DMS153 treated with DMSO at 0.1 percent for 48 hours (cell line): ENCODE measurements around the gene C3AR1.

Source experiments
- DNase-seq: peaks from one replicate; lab custom pipeline; 2025; ENCODE audit not compliant: unreplicated experiment; lab: John Stamatoyannopoulos, UW

The C3AR1 gene

DNA sequence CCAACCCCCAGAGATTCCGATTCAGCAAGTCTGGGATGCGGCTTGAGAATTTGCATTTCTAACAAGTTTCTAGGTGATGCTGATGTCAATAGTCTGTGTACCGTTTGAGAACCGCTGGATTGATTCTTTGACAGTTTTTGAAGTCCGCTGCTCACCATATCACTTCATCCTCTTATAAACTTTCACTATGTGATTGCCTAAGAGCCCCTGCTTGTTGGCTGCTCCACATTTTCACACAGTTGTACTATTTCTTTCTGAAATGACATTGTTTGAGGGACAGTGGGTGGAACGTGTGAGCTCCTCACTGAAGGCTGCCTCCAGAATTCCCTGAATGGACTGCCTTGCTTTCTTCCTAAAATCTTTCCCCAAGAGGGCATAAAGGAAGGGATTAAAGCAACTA, 7.7 kb downstream of the C3AR1 start:
- DNase-seq: no peak

DNA sequence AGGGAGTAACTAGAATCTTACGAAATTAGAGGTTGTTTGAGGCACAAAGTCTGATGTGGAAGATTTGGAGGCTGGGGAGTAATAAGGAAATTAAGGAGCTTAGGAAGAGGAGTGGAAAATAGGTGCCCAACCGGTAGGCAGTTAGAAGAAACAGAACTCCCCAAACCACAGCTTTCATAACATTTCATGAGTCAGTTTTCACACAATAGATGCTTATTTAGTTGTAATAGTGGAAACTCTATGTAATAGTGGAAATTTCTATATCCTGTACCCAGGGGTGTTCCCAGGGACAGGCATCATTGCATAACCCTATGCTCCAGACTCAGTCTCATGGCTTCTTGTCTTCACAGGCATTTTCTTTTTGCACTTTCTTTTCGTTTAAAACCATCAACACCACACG, 8.3 kb downstream of the C3AR1 start:
- no peak for DNase-seq

DNA sequence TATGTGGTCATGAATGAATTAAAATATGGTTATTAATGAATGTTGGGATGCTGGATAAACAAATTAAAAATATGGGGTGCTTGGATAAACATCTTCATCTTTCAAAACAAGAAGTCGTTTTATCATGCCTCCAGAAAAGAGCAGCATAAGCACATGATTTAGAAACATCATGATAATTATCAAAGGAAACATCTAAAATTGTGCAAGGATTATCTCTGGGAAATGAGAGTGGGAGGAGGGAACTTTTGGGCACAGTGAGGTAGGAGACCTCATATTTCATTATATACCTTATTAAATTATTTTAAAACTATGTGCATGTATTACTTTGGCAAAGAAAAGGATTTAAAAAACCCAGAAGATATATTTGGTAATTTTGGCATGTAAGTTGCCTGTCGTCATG, 8.9 kb downstream of the C3AR1 start:
- no peak for DNase-seq

DNA sequence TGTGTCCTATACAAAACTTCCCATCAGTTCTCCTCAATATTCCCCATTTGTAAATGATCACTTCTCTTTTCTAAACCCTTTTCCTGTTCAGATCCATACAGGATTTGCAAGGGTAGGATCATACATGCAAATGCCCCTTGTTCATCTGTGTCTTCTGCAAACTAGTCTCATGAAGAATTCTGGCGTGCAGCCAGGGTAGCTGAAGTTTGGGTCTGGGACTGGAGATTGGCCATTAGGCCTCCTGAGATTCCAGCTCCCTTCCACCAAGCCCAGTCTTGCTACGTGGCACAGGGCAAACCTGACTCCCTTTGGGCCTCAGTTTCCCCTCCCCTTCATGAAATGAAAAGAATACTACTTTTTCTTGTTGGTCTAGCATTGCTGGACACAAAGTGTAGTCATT, 11.3 kb downstream of the C3AR1 start:
- no peak for DNase-seq

DNA sequence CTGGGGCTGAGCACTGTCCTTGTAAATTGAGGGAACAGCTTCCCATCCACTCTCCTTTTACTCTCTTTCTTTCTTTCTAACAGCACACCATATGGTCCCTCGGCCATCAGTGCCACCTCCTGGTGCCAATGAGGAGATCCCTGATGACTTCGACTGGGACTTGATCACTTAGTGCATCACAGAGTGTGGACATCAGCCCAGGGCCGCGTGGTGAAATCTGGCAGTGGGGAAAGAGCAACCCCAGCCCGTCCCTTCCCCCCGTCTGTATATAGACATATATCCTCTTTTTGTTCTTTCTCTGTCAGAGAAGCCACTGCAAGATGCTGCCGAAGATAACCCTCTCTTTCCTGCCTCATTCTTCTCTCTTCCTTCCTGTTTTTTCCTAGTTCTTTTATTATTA, 13.5 kb downstream of the C3AR1 start:
- no peak for DNase-seq

DNA sequence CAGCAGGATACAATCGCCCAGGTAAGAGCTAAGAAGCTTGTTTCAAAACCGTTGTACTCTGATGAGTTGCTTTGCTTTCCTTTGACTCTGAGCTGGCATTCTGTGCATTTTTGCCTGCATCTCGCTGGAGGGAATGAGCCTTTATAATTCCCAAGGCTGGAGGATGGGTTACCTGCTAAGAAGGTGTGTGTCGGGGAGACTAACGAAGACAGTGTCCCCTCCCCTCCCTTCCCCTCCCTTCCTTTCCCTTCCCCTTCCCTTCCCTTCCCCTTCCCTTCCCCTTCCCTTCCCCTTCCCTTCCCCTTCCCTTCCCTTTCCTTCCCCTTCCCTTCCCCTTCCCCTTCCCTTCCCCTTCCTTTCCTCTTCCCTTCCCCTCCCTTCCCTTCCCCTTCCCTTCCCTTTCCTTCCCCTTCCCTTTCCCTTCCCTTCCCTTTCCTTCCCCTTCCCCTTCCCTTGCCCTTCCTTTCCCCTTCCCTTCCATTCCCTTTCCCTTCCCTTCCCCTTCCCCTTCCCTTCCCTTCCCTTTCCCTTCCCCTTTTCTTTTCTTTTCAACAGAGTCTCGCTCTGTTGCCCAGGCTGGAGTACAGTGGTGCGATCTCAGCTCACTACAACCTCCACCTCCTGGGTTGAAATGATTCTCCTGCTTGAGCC, 15.4 kb downstream of the C3AR1 start:
- DNase-seq: no peak

DNA sequence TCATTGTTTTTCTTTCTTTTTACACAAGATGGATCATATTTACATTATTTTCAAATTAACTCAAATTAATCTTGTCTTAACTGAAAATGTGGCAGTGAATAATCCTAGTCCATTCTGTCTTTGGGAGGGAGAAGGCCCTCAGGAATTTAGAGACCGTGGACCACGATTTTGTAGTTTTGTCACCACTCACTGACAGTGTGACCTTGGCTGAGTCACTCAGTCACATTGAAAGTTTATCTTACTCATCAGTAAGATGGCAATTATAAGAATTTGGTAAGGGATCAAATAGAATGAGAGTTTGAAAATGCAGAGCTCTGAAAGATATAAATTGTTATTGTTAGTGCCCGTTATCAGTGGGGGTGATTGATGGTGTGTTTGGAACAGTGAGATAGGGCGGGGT, 17.3 kb downstream of the C3AR1 start:
- DNase-seq: no peak

DNA sequence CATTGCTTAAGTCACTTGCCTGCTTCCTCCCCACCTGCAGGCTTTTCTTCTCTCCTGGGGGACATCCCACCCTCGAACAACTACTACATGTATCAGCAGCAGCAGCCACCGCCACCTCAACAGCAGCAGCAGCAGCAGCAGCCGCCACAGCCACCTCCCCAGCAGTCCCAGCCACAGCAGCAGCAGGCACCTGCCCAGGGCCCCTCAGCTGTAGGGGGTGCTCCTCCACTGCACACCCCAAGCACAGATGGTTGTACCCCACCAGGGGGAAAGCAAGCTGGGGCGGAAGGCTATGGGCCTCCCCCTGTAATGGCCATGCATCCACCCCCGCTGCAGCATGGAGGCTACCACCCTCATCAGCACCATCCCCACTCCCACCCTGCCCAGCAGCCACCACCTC, 18.3 kb downstream of the C3AR1 start:
- no peak for DNase-seq

DNA sequence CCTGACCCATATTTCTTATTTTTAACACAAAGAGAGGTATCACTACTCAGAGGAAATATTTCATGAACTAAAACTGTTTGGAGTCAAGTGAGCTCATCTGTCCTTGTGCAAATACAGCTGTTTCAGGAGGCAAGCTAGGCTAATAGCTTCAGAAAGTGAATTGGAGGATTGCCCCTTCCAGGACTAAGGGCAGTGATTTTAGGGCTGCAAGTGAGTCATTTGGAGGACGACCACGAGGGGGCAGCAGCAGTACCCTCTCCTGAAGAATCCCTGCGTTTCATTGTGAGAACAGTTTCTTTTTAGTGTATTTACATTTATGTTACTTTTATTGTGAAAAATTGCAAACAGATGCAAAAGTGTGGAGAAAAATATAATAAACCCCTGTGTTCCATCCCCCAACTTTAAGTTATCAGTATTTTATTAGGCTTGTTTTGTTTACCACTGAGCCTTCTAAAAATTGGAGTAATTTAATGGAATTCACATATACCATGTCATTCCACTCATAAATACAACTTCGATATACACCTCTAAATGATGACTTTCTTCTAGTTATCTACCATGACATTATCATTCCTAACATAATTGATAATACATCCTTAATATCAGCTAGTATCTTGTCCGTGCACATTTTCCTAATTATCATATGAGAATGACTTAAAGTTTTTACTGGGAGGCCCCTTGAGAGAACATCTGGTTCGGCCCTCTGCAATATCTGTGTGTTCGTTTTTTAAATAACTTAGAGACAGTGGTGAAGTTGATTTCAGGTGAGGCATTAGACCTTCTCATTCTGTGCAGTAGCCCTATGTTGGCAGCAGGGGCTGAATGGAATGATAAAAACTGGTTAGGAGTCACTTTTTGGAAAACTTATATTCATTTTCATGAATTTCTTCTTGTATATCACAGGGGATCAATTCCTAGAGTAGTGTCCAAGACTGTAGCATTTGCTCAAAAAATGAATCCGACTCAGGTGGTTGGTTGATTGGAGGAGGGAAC, 19.9 kb downstream of the C3AR1 start:
- peak; percentile 20 for DNase-seq

DNA sequence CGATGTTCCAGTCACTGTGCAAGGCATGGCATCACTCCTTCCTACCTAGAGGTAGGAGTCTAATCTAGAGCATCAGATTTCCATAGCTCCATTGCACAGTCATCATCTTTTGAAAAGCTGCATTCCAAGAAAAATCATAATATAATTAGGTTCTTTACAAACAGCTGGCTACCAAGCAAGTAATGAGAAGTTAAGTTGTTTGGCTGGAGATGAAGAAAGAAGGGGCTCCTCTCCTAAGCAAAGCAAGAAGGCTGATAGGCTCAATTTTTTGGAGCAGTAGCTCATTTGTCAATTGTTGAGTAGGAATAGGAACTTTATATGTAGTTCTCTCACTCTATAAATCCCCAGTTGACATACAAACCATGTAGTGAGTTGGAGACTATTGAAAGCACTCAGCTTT, 25.4 kb downstream of the C3AR1 start:
- DNase-seq: no peak

DNA sequence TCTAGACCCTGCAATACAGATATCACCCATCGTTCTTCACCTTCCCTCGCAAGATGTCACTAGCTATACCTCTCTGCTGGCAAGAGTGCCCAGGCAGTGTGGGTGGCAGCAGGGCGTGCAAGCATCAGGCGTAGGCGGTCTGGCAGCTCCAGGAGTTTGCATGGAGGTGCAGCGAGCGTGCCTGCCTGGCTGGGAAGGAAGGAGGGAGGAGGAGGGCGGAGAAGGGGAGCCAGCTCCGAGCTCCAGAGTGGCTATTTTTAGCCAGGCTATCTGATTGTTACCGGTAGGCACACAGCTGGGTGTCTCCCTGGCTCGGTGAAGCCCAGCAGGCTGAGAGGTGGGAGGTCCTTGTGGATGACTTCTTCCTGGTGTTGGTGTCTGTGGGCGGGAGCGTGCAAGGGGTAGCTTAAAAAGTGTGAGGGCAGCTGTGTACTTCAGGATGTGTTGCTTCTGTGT, 27.5 kb downstream of the C3AR1 start:
- peak; percentile 82 for DNase-seq

DNA sequence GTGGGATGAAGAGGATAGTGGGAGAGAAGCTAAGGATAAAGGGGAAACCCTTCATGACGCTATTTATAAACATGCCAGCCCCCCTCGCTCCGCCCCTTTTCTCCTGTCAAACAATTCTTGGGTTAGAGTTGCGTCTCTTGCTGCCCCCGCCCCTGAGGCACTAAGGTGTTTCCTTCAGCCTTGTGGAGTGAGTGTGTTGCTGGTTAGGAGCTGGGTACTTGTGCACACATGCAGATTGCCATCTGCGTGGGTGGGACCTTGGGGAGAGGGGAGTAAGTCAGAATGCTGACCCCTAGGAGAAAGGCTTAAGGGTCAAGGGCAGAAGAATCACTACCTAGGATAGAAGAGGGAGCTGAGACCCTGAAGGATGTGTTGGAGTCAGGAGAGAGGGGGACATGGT, 28.2 kb downstream of the C3AR1 start:
- no peak for DNase-seq

DNA sequence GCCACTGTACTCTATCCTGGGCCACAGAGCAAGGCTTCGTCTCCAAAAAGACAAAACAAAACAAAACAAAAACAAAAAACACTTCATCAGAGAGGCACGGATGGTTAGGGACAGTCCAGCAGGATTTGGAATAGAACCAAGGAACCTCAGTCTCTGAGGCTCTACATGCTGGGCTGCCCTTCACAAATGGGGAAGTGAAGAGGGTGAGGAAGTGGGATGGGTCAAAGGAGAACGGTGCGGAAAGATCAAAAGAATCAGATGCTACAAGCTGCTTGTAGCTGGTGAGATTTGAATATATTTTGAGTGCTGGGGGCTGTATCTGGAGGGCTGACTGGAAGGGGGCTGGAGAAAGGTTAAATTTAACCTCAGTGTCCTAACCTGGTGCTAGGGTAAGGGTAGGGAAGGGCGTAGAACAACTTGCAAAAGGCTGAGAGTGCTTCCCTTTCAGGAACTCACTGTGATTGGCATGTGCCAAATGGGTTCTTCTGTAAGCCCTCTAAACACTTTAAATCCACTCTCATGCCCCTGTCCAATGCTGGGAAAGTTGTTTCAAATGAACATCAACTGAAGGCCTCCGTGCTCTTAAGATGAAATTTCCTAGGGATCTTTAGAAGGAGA, 29.0 kb downstream of the C3AR1 start:
- no peak for DNase-seq

DNA sequence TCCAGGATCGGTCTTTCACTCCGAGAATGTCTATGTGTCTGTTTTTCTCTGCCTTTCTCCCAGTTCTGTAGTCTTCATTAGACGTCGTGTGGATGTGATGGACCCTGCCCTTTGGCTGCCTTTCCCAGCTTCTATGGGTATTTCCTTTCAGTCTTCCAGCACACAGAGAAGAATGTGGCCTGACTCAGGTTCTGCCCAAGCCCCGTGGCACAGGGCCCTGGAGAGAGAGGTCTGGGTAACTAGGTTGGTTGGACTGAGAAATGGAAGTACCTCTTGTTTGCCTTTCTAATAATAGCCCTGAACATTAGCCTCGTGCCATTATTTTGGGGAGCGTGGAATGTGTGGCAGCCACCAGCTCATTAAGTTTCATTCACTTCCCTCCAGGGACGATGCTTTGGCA, 29.8 kb downstream of the C3AR1 start:
- no peak for DNase-seq

DNA sequence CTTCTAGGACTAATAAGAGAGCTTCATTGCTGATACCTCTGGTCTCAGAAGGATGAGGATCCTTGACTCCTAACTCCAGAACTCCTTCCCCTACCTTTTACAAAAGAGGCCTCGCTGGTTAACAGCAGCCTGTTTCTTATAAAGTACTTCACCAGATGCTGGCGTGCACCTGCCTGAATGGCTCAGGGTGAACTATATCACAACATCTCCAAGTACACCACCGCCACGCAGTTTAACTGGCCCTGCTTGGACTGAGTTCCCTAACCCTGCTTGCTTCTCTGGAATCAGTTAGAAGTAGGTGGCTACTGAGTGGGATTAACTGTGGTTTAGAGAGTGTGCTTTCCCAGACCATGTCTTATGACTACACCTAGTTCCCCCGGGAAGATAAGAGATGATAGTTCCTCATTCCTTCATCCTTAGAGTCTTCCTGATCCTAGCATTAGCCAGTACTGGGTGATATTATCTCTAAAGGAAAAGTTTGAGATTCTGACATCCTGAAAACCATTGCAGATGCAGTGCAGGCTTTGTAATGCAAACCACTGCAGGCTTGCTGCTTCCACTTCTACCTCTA, 30.6 kb downstream of the C3AR1 start:
- no peak for DNase-seq

DNA sequence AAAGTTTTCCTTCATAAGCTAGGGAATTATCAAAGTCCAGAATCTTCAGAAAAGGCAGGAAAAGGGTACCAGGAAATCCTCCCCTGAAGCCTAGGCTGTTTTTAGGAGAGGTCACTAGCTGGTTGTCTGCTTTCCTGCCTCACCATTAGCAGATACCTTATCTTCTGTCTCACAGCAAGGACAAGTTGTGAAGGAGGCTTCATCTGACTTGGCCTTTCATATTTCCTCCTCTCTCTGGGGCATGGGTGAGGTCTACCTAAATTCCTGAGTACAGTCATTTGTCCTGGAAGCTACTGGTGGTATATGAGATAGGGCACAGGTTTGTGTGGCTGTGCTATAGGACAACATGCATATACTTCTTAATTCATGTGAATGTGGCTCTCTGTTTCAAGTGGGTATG, 31.4 kb downstream of the C3AR1 start:
- DNase-seq: no peak

DNA sequence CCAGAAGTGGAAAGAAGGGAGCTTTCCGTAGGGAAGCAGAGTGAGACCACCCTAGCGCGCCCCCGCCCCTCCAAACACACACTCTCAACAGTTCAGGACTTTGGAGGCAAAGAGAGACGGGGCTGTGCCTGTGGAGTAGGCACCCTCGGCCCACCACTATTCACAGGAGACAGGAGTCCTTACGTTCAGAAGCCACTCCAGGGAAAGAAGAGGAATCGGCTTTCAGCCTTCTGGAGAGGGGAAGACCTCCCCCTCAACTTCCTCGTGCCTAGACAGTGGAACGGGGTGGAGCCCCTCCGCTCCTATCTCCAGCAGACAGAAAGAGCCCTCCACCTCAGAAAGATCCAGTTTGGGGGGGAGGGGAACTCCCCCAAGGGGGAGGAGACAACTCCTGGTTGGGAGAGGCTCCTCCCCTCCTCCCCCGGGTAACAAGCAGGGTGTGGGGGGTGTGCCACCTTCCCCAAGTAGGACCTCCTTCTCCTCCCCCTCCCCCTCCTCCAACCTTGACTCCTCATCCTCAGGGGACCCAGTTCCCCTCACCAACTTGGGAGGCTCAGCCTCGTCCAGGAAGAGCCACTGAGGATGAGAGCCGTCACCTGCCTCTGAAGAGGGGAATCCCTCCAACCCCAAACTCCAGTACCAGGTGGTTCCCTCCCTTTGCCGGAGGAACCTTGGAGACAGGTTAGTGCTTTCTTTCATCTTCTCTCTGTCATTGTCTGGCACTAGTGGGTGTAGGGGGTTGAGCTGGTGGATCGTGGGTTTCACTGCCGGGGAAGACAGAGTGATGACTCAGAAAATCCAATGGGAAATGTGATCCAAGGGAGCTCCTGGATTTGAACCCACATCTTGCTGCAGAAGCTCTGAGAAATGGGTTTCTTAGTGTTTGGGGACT, 32.8 kb downstream of the C3AR1 start:
- no peak for DNase-seq

DNA sequence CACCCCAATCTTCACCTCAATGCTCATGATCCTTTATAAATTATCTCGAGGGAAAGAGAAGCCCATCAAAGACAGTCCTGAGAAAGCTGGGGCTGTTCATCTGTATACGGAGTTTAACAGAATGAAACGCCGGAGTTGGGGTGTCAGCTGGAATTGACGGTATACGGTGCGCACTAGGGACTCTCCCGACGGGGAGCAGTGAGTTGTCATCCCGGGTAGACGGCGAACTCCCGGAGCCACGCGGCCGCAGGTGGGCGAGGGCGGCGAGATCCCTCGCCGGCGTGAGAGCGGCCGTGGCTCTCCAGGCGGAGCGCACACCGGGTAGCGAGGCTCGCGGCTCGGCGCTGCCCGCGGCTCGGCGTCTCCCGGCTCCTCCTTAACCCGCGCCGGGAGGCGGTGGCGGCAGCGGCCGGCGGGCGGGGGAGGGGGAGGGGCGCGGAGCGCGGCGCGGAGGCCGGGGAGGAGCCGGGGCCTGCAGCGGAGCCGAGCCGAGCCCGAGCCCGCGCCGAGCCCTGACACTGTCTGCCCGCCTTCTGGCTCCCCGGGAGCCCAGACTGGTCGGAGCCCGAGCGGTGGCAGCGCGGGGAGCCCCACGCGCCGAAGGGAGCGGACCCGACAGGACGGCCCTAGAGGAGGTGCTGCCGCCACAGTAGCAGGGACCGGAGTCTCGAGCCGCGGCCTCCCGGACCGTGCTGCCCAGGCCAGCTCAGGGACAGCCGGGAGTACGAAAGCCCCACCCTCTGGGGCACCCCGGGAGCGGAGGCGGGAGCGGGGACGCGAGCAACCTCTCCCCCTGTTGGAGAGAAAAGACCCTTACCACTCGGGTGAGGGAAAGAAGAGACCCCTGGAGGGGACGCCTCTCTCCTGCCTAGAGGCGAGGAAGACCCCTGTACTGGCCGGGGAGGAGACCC, 33.7 kb downstream of the C3AR1 start, which contains the start of gene FOXJ2:
Gene FOXJ2 (plus strand): TSS at position 475 of the 911 bp plus-strand sequence. CDS start 7,117 bp downstream, outside the sequence.
- peak; percentile 43 for DNase-seq

DNA sequence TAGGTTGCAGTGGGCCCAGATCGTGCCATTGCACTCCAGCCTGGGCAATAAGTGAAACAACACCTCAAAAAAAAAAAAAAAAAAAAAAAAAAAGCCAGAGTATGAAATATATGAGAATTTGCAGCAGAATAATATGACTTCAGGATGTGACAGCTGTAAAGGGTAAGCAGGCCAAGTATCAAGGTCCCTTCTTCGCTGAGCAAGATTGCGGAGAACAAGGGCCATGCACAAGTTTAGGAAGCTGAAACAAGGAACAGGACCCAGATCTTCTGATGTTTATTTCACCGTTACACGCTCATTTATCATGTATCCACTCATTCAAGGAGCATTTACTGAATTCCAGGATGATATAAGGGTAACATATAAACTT, 34.3 kb downstream of the C3AR1 start:
- DNase-seq: no peak
